Ascending aorta (tissue), 2 donors: ENCODE data around the gene FBXL13. TPM values are rescaled to one million over a fixed set of nuclear protein-coding genes. Genes with fewer than 3 reads are reported as not detected.

Source experiments
- DNase-seq, 2 donors: peaks; one replicate each; pipeline ENCODE4 v3.0.0-alpha.2; 2019; ENCODE audit warnings: low spot score in 2 of 2
- H3K27ac ChIP-seq, 2 donors: fragments of 200-600 bp; sonication (generic); one replicate each; pipeline ENCODE4 v1.5.1; 2016 to 2017; ENCODE audit warnings: mild to moderate bottlenecking in 1 of 2
- H3K27me3 ChIP-seq: fragments of 200-600 bp; sonication (generic); one replicate; pipeline ENCODE4 v1.5.1; 2017
- H3K36me3 ChIP-seq, 2 donors: fragments of 200-600 bp; sonication (generic); one replicate each; pipeline ENCODE4 v1.5.1; 2016
- H3K4me1 ChIP-seq, 2 donors: fragments of 200-600 bp; sonication (generic); one replicate each; pipeline ENCODE4 v1.5.1; 2016 to 2017; ENCODE audit warnings: mild to moderate bottlenecking in 1 of 2
- H3K4me3 ChIP-seq, 2 donors: fragments of 200-600 bp; sonication (generic); one replicate each; pipeline ENCODE4 v1.5.1; 2016 to 2017; ENCODE audit warnings: mild to moderate bottlenecking in 1 of 2
- H3K9me3 ChIP-seq, 2 donors: fragments of 200-600 bp; sonication (generic); one replicate each; pipeline ENCODE4 v1.5.1; 2016
- CTCF ChIP-seq, 3 experiments: fragments of 200-600 bp in 2 of 3; fragments of 450-650 bp in 1 of 3; sonication (generic) in 2 of 3; IDR thresholded peaks; one replicate each; pipeline ENCODE4 v1.5.1; 2016 to 2019; ENCODE audit warnings: antibody characterized with exemption in 3 of 3, mild to moderate bottlenecking in 1 of 3, moderate library complexity in 1 of 3
- intact Hi-C: fragments of 100-400 bp; cut with DNase I; formaldehyde crosslinking; loops from one replicate; pipeline ENCODE4 v1.15.1; 2023
- total RNA-seq: library from RNA; depleted of rRNA; stranded (reverse); fragments of >200 nt; gene quantifications from one replicate; pipeline ENCODE4 v1.1.0, GENCODE V29; 2016

Gene FBXL13
- total RNA-seq, 1 donor from 2014 or later = 0.75 TPM

GRCh38 chr7:102883098-102883860 lies 191.3 kb downstream of the FBXL13 start:
- intact Hi-C loops = no loop called here
- H3K27ac ChIP-seq = no peak overlapping the region
- DNase-seq = no peak
- no peak for TF ChIP-seq CTCF (IDR thresholded peaks at IDR 0.05)
- H3K4me1 ChIP-seq = no peaks in the 10 kb centered on the region
- H3K36me3 ChIP-seq = no peaks in the 10 kb centered on the region
- no peak overlapping the region for H3K4me3 ChIP-seq
- H3K9me3 ChIP-seq = no peaks in the 10 kb centered on the region
- no peaks in the 10 kb centered on the region for H3K27me3 ChIP-seq

GRCh38 chr7:102875700-102876295 lies 198.8 kb downstream of the FBXL13 start:
- TF ChIP-seq CTCF (IDR thresholded peaks at IDR 0.05) = no peak
- H3K4me3 ChIP-seq = no peak overlapping the region
- no peaks in the 10 kb centered on the region for H3K9me3 ChIP-seq
- H3K36me3 ChIP-seq = no peaks in the 10 kb centered on the region
- H3K4me1 ChIP-seq = peaks cover 5 to 26% of the 10 kb centered on the region in 2 donors
- H3K27ac ChIP-seq = peak overlapping the region; percentile 59 to 74
- intact Hi-C loops = loop anchor here (5.0 kb wide), 2 partner anchors 37 to 57 kb away; partner anchors contain the start of gene LRRC17
- peak; percentile 25 to 77 for DNase-seq
- H3K27me3 ChIP-seq = no peaks in the 10 kb centered on the region

GRCh38 chr7:102874966-102875365 lies 199.6 kb downstream of the FBXL13 start:
- Histone ChIP-seq H3K27me3 (no peaks in the 10 kb centered on the region), H3K36me3 (no peaks in the 10 kb centered on the region), H3K9me3 (no peaks in the 10 kb centered on the region), H3K27ac (peak overlapping the region; percentile 59 to 74), H3K4me1 (peaks cover 5 to 26% of the 10 kb centered on the region in 2 donors), H3K4me3 (no peak overlapping the region)
- intact Hi-C loops = loop anchor here (5.0 kb wide), 3 partner anchors 37 to 117 kb away; partner anchors contain the start of gene LRRC17
- TF ChIP-seq CTCF (IDR thresholded peaks at IDR 0.05) = no peak
- DNase-seq = no peak

GRCh38 chr7:102874166-102874829 lies 200.3 kb downstream of the FBXL13 start:
- peak overlapping the region; percentile 59 to 74 for H3K27ac ChIP-seq
- H3K4me1 ChIP-seq = peaks cover 5 to 26% of the 10 kb centered on the region in 2 donors
- no peaks in the 10 kb centered on the region for H3K9me3 ChIP-seq
- H3K27me3 ChIP-seq = no peaks in the 10 kb centered on the region
- H3K36me3 ChIP-seq = no peaks in the 10 kb centered on the region
- DNase-seq = no peak
- no peak overlapping the region for H3K4me3 ChIP-seq
- no peak for TF ChIP-seq CTCF (IDR thresholded peaks at IDR 0.05)
- intact Hi-C loops = loop anchor here (5.0 kb wide), 1 partner anchor 118 kb away; no protein-coding TSS in a partner anchor

- DNase-seq = no peak
- intact Hi-C loops = loop anchor here (5.0 kb wide), 1 partner anchor 119 kb away; no protein-coding TSS in a partner anchor
- Histone ChIP-seq H3K4me3 (no peak overlapping the region), H3K9me3 (no peaks in the 10 kb centered on the region), H3K27me3 (no peaks in the 10 kb centered on the region), H3K36me3 (no peaks in the 10 kb centered on the region), H3K4me1 (peaks cover 5 to 26% of the 10 kb centered on the region in 2 donors), H3K27ac (peak overlapping the region; percentile 59 to 74)
- no peak for TF ChIP-seq CTCF (IDR thresholded peaks at IDR 0.05)
Observed at GRCh38 chr7:102873470-102874165, 201.0 kb downstream of the FBXL13 start.
